Activated naive CD4-positive, alpha-beta T cell treated with Interleukin-2 at 50 U/mL for 16 hours (primary cell): ENCODE results near the gene TMPRSS6.
A peak's percentile ranks its signal among the peaks of the same experiment; 100 is the strongest.

Experiments
- DNase-seq: peaks from one replicate; pipeline ENCODE4 v3.0.0-alpha.2; 2020

TMPRSS6 gene

DNA sequence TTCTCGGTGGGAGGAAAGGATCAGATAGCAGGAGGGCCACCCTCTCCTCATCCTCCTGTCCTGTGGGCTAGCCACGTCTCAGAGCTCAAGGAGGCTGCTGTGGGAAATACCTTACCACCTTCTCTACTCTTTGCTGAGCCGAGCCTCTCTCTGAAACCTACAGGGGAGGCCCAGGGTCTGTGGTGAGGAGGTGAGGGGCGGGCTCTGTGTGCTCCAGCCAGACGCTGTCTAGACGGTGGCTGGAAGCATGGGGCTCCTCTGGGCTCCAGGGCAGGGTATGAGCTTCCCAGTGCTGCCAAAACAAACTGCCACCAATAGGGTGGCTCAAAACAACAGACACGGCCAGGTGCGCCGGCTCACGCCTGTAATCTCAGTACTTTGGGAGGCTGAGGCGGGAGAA, 5.5 kb upstream of the TMPRSS6 start:
- no peak for DNase-seq

DNA sequence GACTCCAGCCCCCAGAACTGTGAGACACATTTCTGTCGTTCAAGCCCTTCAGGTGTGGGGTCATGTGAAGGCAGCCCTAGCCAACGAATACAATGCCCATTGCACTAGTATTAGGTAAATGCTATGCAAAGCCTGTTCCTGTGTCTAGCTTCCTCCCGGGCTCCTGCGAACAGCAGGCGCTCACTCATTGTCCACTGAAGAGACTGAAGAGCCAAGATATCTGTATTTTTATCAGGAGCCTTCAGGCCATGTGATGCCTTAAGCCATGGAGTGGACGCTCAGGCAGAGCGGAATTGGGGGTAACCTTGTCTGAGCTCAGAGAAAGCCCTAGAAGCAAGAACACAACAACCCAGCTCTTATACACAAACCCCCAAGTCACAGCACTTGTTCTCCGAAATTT, 4.2 kb upstream of the TMPRSS6 start:
- no peak for DNase-seq

DNA sequence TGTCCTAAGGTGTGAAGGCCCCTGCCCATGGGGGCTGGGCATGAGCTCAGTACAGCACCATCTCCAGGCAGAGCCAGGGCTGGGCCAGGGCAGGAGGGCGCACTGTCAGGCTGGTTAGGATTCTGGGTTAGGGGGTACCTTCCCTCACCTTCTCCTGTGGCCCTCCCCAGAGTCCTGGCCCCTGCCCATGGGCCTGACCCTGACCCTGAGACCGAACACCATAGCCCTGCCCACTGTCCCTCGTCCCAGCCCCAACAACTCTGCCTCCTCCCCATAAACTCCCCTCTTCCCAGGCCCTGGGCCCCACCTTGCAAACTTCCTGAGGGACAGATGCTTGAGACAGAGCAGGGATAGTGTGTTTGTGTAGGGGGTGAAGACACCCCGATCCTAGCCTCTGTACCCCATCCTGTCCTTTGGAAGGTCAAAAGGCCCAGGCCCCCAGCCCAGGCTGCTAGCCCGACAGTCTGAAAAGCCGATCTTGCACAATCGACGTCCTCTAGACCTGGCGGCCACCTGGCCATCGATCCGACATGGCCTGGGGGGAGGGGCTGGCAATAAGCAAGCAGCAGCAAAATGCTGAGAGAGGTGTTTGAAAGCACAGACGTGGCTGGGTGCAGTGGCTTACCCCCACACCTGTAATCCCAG, 2.7 kb upstream of the TMPRSS6 start:
- DNase-seq, result no peak

DNA sequence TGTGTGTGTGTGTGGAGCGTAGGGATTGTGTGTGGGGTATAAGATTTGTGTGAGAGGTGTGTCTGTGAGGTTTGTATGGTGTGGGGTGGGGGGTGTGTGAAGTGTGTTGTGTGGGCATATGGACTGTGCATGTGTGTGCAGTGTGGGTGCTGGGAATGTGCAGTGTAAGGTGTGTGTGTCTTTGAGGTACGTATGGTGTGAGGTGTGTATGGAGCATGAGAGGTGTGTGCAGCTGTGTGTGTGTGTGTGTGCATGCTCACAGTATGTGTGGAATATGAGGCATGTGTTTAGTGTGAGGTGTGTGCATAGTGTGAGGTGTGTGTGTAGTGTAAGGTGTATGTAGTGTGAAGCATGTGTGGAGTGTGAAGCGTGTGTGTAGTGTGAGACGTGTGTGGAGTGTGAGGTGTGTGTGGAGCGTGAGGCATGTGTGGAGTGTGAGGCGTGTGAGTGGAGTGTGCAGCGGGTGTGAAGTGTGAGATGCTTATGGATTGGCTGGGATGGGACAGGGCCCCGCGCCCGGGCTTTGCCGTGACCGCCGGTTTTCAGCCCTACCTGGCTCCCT, 1.7 kb upstream of the TMPRSS6 start:
- no peak for DNase-seq

DNA sequence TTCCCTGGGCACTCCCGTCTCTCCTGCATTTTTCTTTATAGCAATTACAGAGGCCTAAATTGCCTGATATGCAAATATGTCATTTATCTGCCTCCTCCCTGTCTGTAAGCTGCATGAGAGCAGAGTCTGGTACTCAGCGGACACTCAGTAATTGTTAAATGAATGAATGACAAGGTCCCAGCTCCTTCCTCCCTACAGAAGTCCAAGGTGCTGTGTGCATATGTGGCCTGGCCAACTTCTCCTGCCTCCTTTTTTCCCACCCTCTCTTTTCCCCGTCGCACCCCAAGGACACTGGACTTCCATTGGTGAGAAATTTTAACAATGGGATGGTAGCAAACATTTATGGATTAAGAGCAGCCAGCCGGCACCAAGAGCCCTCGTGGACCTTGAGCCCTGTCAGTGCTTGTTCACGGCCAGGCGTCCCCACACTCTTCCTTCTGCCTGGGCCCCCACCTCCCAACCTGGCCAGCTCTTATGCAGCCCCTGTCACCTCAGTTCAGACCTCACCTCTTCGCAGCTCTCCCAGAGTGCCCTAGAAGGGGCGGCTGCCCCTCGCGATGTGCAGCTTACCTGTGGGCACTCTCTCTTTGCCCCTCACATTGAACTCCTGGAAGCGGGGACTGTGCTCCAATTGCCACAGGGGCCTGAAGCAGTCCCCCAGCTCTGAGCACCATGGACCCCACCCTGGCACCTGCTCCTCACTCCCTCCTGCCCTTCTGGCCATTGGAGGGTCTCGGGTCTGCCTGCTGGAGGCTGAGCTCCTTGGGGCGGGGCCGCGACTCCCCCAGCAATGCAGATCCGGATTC, 1.5 kb downstream of the TMPRSS6 start:
- no peak for DNase-seq

DNA sequence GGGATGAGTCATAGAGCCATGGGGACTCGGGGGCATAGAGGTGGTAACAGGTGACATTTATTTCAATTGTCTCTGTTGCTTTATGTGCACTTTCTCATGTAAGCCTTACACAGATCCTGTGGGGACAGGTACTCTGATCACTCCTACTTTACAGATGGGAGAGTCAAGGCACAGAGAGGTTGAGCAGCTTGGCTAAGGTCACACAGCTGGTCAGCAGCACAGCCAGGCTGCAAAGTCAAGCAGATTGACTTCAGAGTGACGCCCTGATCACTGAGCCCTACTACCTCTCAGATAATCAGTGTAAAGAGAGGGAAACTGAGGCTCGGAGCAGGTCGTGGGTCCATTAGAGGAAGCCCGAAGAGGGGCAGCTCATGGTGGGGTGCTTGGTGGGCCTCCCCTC, 3.5 kb downstream of the TMPRSS6 start:
- DNase-seq, result no peak

DNA sequence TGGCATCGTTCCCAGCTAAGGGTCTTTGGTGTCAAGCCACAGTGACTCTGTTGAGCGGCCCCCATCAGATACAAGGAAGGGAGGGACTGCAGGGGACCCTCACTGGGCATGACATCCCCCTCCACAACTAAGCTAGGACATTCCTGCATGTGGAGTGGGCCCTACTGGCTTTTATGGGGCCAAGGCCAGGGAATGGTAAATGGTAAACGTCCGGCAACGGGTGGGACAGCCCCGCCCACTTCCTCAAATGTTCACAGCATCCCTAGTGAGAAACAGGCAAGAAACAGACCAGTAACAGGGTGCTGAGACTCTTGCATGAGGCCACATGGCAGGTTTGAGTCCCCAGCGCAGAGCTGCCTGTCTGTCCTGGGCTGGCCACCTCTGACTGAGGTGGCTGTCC, 4.4 kb downstream of the TMPRSS6 start:
- no peak for DNase-seq

DNA sequence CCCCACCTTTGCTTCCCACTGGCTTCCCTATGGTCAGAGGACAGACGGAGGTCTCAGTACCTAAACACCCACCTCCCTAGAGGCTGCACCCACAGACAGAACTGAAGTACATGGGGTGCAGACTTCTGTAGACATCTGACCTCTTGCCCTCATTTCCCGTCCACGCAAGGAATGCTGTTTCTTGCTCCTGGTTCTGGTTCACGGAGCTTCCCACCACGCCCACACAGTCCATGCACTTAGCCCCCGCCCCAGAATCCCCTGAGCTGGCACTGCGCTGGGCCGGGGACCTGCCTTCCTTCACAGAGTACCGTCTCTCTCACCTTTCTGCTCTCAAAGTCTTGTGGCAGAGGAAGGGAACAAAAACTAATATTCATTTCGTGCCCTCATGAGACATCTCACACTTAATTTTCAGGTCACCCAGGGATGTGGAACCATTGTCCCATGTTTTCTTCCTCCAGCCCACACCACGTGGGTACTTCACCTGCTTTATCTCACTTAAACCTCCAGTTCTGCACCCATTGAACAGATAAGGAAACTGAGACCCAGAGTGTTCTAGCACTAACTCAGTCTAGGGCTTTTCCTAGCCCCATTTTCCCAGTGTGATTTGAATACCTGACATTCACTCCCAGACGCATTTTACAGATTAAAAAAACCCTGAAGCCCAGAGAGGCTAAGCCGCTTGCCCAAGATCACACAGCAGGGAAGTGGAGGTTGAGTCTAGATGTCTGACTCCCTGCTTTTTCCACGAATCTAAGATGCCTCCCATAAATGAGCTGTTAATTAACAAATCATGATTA, 5.7 kb downstream of the TMPRSS6 start:
- no peak for DNase-seq

DNA sequence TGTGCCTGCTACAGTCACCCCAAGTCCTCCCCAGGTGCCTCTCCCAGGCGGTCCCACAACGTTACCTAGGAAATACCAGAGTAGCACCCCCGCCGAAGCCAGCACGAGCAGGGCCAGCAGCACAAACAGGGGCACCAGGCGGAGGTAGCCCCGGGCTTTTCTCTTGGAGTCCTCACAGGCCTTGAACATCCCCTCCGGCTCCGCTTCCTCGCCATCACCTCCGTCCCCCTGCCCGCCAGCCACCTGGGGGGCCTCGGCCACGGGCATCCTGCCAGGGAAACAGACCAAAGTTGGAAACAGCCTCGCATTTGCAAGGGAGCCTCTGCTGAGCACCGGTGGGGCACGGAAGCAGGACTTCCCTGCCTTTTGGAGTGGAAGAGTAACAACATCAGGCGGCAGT, 6.4 kb downstream of the TMPRSS6 start:
- DNase-seq, result no peak

DNA sequence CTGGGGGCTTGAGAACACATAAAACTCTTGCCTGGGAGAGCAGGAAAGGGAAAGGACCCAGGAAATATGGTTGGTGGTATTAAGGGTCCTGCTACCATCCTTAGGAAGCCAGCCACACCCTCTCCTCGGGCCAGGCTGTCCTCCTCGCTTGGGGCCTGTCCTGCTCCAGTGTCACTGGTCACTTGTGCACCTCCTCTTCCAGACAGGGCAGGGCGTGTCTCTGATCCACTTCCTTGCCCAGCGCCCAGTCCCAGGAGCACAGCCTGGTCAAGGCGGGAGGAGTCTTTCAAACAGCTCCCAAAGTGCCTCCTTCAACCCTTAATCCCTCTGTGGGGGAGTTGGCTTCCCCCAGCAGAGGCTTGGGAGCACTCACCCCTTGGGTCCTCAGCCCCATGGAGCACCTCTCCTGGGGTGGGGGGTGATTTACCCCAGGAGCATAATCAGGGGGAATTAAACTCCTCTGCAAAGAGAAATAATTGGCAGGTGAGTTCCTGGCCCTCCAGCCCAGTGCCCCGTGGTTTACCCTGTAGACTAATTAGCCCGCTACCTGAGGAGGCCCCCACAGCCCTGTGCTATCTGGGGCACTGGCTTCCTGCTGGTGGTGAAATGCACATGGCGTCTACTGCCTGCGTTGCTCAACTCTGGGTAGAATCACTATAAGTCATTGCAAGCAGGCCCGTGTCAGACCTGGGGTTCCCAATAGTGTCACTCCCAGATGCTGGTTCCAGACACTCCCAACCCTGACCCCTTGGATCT, 8.0 kb downstream of the TMPRSS6 start:
- no peak for DNase-seq

DNA sequence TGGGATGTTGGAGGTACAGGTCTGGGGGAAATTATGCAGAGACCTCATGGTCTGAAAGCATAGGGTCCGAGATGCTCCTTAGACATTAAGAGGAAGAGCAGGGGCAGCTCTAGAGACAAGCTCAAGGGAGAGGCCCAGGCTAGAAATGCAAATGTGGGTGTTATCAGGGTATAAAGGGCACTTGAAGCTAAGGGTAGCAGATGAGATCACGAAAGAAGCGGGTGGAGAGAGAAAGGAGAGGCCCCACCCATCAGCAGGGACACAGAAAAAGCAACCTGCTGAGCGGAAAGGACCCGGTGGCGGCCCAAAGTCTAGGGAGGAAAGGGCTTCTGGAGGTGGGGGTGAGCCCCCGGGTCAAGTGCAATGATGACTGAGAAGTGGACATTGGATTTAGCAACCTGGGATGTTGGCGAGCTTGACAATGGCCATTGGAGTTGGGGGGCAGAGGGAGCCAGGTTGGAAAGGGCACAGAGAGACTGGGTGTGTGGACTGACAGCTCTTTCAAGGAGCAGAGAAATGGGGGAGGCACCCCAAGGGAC, 8.9 kb downstream of the TMPRSS6 start:
- DNase-seq, result peak; percentile 27

DNA sequence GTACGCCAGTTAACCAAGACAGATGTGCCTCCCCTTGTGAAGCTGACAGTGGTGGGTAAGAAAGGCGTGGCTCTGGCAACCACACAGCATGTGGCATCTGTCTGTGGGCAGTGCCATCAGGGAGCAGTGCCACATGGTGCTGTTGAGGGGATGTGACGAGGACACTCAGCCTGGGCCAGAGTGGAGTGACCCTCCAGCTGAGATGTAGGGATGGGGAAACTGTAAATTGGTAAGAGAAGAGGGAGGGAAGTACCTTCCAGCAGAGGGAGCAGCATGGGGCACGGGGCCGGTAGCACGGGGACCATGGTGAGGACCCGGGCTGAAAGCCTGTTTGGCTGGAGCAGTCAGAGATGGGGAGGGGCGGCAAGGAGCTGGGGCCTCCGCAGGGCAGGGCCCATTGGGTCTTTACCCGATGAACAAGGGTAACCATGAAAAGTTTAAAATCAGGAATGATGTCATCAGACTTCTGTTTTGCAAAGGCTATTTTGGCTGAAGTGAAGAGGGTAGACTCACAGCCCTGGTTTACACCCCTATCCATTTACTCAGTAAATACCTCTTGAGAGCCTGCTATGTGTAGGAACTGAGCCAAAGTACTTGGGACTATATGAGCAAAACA, 10.4 kb downstream of the TMPRSS6 start:
- no peak for DNase-seq

DNA sequence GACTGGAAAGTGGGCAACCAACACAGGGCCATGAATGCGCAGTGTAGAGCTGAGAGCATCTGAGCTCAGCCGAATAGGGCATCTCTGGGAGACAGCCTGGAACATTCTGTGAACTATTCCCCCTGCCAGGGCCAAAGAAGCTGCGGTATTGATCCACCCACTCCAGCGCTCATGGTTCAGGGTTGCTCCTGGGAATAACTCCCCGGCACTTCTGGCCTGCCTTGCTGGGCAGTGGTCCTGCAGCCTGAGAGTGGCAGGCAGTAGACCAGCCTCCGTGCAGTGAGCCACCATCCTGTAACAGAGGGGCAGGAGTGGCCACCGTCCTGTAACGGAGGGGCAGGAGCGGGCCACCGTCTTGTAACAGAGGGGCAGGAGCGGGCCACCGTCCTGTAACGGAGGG, 12.2 kb downstream of the TMPRSS6 start:
- DNase-seq, result no peak

DNA sequence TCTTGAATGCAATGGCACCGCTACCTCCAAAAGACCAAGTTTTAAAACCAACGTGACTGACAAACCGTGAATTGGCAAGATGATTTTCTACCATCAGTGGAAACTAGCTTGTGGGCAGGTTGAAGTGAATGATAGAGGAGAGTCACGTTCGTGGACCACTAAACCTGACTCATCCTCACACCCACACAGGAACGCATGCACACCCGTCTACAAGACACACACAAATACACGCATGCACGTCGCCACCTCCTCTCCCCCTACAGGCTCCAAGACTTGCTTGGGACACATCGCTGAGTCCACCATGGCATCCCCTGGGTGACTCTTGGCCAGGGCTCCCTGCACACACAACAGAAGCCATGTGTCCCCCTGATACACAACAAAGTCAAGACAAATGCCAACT, 14.4 kb downstream of the TMPRSS6 start:
- DNase-seq, result peak; percentile 78

DNA sequence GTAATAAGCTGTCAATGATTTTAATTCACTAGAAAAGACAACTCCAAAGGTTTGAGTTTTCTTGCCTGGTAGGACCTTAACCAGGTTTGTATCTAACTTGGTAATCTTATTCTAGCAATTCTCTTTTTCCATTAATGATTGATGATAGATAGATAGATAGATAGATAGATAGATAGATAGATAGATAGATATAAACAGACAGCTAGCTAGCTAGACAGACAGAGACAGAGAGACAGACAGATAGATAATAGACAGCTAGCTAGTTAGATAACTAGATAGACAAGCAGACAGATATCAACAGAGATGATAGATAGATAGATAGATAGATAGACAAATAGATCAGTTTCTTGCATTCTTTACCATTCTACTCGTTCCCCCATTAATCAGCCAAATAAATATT, 15.3 kb downstream of the TMPRSS6 start:
- no peak for DNase-seq

DNA sequence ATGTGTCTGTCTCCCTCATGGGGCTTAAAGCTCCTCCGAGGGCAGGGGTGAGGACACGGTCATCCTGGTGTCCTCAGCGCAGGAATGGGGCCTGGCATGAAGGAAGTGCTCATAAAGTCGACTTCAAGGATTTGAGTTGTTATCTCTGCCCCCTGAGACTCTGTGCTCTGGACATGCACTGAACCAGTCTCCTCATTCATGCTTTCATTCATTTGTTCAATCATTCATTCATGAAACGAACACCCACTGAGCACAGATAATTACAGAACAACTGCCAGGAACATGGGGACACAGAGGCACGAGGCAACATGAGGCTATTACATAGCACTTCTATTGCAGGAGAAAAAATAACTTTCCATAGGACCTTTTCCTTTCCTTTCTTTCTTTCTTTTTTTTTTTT, 16.5 kb downstream of the TMPRSS6 start:
- DNase-seq, result no peak

DNA sequence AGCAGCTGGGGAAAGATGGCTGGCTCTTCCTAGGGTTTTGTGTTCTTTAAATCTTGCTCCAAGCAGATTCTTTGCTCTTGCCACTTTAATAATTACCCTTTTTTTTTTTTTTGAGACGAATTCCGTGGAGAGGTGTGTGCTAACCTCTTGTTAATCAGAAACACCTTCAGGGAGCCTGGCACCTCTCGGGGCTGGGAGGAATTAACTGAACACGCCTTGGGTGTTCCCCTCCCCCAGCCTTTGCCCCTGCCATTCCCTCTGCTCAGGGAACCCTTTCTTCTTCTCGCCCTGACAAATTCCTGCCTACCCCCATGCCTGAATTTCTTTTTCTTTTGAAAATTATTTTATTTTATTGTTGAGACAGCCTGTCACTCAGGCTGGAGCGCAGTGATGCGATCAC, 17.5 kb downstream of the TMPRSS6 start:
- DNase-seq, result no peak

DNA sequence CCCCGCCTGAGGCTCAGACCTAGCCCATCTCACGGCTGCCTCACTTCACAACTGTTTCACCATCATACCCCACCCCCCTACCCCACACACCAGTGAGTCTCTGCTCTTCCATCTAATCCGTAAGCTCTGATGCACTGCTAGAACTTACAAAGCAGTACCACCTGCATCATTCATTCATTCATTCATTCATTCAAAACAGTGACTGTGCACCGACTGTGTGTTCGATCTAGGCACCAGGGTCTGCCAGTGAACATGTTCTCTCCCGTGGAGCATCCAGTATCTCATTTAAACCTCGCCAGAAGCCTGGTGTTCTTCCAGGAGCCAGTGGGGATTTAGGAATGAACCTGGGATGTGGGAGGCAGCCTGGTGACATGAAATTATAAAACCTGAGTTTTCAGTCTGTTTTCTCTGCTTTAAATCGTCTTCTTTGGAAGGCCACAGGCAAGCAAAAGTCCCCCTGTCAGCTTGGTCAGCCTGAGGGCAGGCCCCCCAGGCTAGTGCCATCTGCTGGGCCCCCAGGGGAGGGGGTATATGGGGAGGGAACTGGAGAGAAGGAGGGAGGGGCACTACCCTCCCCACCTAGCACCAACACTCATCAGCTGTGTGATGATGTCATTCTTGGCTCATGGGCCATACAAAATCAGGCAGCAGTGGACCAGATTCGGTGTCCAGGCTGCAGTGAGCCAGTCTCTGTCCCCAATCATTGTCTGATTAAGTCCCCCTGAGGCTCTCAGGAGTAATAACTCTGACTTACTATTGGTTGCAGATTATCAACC, 18.4 kb downstream of the TMPRSS6 start:
- DNase-seq, result no peak

DNA sequence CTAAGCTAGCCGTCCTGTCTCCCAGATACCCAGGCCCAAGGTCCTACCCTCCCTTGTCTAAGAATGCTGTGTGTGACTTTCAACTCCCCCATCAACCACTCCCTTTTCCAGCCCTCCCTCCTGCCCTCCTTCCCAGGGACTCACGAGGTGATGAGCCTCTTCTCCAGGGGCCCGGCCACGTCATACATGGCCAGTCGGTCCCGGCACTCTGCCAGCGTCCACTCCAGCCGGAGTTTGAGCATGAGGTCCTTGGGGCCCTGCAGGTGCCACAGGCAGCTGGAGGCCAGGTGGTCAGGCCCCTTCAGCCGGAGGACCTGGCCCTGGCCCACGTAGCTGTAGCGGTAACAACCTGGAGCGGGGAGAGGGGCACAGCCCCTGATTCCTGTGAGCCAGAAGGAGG, 20.1 kb downstream of the TMPRSS6 start:
- DNase-seq, result no peak

DNA sequence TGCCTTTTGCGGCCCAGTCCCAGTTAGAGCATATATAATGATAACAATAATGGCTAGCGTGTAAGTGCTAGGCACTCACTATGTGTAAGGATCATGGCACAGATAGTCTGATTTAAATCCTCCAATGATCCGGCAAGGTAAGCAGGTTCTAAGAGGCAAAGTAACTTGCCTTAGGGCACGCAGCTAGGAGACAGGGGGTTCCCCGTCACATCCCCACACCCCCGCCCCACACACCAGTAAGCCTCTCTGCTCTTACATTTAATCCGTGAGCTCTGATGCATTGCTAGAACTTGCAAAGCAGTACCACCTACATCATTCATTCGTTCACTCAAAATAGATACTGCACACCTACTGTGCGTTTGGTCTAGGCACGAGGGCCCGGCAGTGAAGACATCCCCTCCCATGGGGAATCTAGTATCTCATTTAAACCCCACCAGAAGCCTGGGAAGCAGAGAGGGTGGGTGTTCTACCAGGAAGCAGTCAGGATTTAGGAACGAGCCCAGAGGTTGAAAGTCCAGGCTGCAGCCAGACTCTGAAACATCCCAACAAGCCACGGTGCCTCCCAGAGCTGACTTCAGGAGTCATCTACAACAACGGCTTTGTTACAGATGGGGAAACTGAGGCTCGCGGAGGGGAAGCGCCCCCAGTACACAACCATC, 20.6 kb downstream of the TMPRSS6 start:
- peak; percentile 29 for DNase-seq
